NCI-H2029 (cell line): ENCODE results near the gene SETD1B.
"Not testable (repeated sequence)": the region's sequence is repeated elsewhere in the genome, so short reads cannot be mapped to it uniquely, and the experiment has no call there.

Experiments used
- DNase-seq: peaks from one replicate; lab custom pipeline; 2025; lab: John Stamatoyannopoulos, UW

The SETD1B gene

DNA sequence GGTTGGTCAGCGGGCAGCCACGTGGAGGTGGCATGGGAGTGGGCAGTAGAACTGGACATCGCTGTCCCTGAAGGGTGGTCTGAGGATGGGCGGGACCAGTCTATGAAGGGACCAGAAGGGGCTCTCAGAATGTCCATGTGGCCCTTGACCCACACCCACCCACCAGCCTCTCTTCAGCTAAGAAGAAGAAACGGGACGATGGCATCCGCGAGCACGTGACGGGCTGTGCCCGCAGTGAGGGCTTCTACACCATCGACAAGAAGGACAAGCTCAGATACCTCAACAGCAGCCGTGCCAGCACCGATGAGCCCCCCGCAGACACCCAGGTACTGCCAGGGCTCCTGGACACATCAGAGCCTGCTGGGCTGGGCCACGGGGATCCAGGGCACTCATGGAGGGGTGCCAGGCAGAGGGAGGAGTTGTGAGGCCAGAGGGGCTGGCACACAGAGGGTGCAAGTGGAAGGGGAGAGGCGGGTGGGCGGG is 21.3 kb downstream of the SETD1B start:
- no peak for DNase-seq

DNA sequence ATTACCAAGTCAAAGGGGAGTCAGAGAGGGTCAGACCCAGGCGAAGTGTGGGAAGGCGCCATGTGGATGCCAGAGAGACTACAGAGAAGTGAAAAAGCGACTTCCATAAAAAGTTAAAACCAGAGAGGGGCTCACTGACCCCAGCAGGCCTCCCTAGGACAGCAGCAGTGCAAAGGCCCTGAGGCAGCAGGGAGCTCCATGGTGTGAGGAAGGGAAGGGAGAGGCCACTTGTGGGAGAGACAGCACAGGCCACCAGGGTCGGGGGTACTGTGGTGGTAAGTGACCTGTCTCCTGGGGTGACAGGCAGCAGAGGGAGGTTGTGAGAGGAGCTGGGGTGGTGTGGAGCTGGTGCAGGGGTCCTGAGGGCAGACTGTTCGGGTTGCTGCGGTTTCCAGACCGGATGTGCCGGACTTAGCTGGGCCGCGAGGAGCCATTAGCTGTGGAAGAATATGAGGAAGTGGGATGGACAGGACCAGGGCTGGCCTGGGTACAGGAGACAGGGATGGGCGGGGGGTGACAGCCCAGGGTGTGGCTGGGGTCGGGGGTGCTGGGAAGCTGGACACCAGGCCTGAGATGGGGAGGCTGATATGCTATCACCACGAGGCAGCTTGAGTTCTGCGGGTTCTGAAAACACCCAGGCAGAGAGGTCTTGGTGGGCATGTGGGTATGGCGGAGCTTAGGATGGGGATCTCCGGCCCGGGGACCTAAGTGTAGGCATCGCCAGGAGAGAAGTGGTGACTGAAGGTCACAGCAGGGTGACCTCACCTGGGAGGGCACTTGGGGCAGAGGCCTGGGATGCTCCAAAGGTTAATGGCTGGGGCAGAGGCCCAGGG is 22.7 kb downstream of the SETD1B start:
- DNase-seq: no peak

DNA sequence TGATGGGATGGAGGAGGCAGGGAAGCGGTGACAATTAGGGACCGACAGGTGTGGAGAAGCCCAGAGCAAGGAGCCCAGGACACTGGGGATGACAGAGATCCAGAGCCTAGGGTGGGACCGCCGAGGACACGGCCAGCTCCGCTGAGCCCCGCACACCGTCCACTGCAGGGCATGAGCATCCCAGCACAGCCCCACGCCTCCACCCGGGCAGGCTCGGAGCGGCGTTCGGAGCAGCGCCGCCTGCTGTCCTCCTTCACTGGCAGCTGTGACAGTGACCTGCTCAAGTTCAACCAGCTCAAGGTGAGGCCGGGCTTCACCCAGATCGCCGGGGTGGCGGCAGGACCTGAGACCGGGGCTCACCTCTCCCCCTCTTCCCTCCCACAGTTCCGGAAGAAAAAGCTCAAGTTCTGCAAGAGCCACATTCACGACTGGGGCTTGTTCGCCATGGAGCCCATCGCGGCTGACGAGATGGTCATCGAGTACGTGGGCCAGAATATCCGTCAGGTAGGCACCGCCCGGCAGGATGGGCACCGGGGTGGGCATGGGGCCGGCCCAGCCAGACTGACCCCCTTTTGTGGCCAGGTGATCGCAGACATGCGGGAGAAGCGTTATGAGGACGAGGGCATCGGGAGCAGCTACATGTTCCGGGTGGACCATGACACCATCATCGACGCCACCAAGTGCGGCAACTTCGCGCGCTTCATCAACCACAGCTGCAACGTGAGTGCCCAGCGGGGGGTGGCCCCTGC is 23.7 kb downstream of the SETD1B start:
- no peak for DNase-seq

DNA sequence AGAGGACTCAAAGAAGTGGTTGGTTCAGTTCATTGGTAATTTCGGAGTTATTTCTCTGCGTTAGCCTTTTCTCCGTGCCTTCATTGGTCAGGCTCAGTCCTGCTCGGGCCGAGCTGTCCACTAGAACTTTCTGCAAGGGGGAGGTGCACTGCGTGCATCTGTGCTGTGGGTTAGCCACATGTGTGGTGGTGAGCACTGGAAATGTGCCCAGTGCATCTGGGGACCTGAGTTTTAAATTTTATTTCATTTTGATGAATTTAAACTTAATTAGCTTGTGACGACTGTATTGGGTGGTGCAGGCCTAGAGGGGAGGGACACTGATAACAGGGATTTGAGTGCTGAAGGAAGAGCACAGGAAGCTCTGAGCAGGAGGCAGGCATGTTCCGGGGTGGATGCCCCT is 24.5 kb downstream of the SETD1B start:
- no peak for DNase-seq

DNA sequence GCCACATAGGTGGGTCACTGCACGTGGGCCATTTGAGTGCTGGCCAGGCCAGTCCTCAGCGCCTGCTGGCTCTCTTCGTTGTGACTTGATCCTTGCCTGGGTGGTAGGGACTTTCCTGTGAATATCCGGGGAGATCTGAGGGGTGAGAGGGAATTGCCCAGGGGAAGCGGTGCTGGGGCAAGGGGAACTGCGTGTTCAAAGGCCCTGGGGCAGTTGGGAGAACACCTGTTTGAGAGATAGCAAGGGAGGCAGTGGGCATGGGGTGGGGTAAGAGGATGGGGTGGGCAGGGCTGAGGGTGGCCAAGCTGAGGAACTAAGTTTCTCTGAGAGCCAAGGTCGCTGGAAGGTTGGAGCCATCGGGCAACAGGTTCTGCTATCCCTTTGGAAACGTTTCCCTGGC is 25.0 kb downstream of the SETD1B start:
- DNase-seq: no peak

DNA sequence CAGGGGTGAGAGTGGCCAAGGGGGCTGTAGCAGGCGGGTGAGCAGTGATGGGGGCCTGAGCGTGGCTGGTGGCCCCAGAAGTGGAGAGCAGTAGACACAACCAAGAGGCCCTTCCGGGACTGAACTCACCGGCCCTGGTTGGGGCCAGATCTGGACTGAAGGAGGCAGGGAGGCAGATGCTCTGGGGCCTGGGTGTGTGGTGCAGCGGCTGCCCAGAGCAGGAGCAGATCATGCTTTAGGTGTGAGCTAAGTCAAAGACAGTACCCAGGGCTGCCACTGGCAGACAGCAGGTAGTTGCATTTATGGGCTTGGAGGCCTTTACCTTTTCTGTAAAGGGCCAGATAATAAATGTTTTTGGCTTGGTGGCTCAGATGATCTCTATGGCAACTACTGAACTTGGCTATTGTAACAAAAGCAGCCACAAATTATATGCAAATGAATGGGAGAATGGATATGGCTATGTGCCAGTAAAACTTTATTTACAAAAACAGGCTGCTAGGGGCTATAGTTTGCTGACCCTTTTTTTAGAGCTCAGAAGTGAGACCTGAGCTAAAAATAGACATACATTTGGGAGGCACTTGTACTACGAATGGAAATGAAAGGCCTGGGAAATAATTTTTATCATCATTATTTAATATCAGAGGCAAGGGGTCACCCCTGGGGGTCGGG is 25.6 kb downstream of the SETD1B start:
- DNase-seq: no peak

DNA sequence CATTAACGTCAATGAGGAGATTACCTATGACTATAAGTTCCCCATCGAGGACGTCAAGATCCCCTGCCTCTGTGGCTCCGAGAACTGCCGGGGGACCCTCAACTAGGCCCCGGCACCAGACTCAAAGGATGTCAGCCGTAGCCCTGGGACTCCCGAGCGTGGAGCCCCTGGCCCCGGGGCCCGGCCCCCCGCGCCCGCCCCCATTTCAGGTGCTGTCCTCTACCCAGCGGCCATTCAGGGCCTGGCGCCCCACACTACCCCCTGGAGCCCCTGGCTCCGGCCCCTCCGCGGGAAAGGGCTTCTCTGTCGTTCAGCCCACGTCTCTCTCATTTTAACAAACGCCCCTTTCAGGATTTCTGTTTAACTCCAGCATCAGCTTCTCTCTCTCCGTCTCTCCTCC is 26.3 kb downstream of the SETD1B start:
- DNase-seq: no peak

DNA sequence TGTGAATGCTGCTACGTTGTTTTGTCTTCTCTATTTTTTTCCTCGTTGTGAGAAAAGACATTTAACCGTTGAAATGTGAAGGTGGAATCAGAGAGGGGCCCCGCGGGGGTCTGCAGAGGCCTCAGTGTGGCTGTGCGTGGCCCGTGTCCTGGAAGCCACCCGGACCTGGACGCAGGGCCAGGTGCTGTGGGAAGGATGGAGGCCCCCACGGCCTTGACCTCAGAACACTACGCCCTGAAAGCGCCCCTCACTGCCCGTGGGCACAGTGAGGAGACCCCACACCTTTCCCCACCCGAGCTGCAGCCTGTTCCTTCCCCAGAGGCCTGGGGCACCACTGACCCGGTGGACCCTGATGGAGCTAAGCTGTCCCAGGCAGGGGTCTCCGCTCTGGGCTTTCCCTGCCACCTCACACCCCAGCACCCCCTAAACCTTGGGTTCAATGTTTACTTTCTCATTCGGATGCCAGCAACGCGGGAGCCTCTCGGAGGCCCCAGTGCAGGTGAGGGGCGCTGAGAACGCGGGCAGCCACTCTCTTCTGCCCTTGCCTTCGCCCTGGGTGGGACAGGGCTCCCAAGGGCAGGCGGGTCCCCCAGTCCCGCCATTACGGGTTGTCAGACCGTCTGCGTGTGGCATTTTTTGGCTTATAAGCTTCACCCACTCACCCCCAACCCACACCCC is 26.9 kb downstream of the SETD1B start:
- no peak for DNase-seq

DNA sequence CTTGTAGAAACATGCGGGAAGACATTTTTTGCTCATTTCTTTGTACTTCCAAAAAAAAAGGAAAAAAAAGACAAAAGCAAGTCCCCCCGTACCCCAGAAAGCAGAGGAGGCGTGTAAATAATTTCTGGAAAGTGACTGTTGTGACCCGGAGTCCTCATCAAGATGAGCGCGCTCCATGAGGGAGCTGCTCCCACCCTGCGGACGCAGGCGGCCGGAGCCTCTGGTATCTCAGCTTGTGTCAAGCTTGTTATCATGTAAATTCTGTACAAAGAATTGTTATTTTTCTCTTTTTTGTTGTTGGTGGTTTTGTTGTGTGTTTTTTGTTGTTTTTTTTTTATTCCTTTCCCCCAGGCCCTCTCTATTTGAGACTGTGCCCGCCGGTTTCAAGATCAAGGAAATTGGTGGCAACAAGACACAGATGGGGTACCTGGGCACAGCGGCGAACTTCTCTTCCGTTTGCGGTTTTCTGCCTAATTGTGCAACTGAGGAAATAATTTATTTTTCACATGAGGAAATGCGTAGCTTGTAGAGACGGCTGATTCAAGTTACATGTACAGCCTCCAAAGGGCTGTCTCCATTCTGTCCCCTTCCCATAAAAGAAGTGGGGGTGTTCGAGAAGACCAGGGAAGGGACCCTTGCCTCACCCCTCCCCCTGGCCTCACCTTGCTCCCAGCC is 27.9 kb downstream of the SETD1B start:
- no peak for DNase-seq

DNA sequence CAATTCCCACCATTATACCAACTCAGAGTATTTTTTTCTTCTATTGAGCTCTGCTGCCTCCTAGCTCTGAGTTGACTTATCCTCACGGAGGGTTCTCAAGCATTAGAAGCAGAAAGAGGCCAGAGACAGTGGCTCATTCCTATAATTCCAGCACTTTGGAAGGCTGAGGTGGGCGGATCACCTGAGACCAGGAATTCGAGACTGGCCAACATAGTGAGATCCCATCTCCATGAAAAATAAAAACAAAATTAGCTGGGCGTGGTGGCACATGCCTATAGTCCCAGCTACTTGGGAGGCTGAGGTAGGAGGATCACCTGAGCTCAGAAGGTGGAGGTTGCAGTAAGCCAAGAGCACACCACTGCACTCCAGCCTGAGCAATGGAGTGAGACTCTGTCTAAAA is 33.9 kb downstream of the SETD1B start:
- no peak for DNase-seq

DNA sequence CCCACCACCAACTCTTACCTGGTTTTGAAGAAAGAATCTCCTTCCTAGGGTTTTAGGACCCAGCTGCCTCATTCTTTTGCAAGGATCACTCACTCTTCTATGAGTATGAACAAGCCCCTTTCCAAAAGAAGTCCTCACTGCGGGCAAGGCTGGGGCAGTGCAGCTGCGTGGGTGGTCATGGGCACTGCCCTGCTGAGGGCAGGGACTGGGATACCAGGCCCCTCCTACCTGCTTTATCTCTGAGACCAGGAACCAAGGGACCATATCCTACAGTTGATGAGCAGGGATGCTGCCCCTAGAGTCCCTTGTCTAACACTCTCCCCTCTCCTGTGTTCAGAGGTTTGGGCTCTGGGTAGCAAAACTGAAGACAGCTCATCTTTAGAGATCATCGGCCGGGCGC is 34.3 kb downstream of the SETD1B start:
- DNase-seq: no peak

DNA sequence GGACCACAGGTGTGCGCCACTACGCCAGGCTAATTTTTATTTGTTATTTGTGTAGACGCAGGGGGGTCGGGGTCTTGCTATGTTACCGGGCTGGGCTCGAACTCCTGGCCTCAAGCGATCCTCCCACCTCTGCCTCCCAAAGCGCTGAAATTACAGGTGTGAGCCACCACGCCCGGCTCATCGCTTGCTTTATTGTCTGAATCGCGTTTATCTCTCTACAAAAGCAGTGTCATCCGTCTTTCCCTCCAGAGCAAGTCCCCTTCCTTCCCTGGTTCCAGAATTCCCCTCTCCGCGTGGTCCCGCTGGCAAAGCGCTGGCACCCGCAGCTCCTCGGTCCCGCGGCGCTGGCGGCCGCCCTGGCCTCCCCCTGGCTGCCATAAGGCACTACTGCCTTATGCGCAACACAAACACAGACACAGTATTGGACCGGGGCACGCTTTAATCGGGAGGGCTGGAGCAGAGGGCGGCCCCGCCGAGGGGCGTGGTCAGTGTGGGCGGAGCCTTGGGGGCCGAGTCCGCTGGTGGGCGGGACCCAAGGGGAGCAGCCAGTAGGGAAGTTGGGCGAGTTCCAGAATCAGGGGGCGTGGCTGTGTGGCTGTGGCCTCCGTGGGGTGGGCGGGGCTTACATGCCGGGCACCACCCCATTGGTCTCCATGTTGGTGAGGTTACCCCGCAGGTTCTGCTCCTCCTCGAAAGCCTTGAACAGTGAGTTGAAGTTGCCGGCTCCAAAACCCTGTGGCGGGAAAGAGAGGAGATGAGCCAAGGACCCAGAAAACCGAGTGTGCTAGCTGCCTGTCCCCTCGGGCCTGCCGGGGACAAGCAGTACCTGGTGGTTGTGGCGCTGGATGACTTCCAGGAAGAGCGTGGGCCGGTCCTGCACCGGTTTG is 35.5 kb downstream of the SETD1B start:
- DNase-seq: peak; percentile 97

DNA sequence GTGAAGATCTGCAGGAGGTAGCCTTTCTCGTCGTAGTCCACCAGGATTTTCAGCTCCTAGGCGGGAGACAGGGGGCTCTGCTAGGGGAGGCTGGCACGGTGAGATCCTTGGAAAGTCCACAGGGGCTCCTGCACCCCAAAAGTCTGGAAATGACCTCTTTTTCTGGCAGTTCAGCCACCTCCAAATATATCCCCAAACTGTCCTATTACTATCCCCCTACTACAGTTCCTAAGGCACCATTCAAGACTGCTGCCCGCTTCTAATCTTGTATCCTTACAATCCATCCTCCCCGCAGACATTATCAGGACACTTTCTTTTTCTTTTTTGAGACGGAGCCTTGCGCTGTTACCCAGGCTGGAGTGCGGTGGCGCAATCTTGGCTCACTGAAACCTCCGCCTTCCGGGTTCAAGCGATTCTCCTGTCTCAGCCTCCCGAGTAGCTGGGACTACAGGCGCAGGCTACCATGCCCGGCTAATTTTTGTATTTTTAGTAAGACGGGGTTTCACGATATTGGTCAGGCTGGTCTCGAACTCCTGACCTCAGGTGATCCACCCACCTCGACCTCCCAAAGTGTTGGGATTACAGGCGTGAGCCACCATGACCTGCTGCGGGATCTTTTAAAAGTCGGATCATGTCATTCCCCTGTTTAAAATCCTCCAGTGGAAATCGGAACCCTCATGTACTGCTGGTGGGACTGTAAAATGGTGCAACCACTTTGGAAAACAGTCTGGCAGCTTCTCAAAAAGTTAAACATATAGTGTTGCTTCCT is 36.4 kb downstream of the SETD1B start:
- no peak for DNase-seq

DNA sequence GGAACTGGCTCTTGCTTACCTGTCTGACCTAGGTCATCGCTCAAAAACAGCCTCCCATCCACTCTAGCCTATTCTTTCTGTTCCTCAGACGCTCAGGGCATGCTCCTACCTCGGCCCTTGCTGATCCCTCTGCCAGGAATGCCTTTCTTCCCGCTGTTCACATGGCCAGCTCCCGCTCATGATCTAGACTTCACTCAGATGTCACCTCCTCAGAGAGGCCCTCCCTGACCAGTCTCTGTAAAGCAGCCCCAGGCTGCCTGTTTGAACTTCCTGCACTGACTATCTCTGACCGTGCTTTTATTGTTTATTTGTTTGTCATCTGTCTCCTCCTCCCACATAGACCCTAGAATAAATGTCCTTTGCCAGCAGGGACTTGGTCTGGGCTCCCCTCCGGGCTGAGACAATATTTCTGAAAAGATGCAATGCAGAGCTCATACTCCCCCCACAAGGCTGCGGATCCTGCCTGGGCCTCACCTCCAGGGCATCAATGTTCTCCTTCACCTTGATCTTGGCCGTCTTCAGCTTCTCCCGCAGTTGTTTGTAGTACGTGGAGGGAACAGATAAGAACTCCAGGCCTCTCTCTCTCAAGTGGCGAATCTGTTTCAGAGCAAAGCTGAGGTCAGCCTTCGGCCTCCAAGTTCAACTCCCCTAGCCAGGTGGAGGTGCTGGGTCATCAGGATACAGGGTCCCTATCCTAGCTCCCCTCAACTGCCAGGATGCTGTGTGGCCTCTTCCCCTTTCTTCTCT is 39.6 kb downstream of the SETD1B start:
- no peak for DNase-seq

DNA sequence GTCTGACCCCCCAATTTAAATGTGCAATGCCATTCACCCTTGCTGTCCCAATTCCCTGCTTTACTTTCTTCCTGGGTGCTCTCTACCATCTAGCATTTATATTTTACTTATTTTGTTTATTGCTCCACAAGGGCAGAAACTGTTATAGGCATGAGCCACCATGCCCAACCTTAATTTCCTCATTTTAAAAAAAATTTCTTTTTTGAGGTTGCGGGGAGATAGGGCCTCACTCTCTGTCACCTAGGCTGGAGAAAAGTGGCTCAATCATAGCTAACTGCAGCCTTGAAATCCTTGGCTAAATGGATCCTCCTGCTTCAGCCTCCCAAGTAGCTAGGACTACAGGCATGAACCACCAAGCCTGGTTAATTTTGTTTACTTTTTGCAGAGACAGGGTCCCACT is 41.9 kb downstream of the SETD1B start:
- no peak for DNase-seq

DNA sequence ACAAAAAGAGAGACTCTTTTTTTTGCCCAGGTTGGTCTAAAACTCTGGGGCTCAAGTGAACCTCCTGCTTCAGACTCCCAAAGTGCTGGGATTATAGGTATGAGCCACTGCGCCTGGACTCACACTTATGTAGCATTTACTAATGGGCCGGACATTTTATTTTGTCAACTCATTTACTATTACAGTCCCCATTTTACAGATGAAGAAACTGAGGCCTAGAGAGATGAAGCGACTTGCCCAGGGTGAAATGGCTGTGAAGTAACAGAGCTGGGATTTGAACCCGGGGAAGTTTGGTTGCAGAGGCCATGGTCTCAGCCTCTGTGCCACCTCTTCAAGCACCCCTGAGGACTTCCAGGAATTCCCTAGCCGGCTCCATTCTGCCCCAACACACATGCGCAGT is 45.4 kb downstream of the SETD1B start:
- DNase-seq: no peak

DNA sequence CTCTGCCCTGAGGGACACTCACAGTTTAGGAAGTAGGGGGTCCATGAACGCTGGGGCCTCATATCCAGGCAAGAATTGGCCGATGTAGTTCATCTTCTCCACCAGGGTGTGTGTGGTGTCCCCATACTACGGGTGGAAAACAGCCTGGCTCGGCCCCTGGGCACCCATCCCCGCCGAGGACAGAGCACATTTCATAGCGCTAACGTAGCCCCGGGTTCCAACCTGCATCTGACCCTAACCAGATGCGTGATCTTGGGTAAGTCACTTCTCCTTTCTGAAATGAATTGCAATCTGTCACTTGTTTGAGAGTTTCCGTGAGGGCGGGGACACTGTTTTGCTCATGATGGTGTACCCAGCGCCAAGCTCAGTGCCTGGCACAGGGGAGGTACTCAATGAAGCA is 45.9 kb downstream of the SETD1B start:
- no peak for DNase-seq

DNA sequence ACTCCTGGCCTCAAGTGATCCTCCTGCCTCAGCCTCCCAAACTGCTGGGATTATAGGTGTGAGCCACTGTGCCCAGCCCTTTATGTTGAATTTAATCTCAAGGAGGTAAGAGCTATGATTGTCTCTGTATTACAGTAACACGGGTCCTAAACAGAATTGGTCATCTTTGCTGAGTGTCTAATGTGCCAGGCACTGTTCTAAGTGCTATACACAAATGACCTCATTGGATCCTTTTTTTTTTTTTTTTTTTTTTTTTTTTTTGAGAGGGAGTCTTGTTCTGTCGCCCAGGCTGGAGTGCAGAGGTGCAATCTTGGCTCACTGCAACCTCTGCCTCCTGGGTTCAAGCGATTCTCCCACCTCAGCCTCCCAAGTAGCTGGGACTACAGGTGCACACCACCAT is 48.6 kb downstream of the SETD1B start:
- DNase-seq: not testable (repeated sequence)
